Measurements from ENCODE around the gene ATP6AP2. TPM values are rescaled to one million over a fixed set of nuclear protein-coding genes. Genes with fewer than 3 reads are reported as not detected.

Gene ATP6AP2
- total and polyA plus RNA-seq, 2 of the 8 experiments (the other 6 are each of a cell fraction or from before 2014, with no cell fraction given) = 66.0 to 86.2 TPM

- TF ChIP-seq POLR2AphosphoS5 (IDR thresholded peaks at IDR 0.05; ENCODE audit: low read depth, low read length) (no peak), HDAC2 (IDR thresholded peaks at IDR 0.05; ENCODE audit: borderline replicate concordance in 1 of 2, low read depth in 2 of 2, low read length in 2 of 2) (no peak), JUND (IDR thresholded peaks at IDR 0.05; ENCODE audit: low read length) (no peak)
Measured at GRCh38 chrX:40644821-40645358, 64.1 kb downstream of the ATP6AP2 start (continued).
